NK-92 treated with Interleukin-12 subunit alpha and Interleukin-12 subunit beta, amount 100 ng/mL, for 24 hours (cell line): ENCODE measurements around the gene NATD1.
"Not testable (repeated sequence)": the region's sequence is repeated elsewhere in the genome, so short reads cannot be mapped to it uniquely, and the experiment has no call there.

Experiments used
- DNase-seq: peaks from one replicate; lab custom pipeline; 2025; lab: John Stamatoyannopoulos, UW

NATD1 gene

GRCh38 chr17:21214777-21215541 lies 38.3 kb downstream of the NATD1 start:
- no peak for DNase-seq

DNA sequence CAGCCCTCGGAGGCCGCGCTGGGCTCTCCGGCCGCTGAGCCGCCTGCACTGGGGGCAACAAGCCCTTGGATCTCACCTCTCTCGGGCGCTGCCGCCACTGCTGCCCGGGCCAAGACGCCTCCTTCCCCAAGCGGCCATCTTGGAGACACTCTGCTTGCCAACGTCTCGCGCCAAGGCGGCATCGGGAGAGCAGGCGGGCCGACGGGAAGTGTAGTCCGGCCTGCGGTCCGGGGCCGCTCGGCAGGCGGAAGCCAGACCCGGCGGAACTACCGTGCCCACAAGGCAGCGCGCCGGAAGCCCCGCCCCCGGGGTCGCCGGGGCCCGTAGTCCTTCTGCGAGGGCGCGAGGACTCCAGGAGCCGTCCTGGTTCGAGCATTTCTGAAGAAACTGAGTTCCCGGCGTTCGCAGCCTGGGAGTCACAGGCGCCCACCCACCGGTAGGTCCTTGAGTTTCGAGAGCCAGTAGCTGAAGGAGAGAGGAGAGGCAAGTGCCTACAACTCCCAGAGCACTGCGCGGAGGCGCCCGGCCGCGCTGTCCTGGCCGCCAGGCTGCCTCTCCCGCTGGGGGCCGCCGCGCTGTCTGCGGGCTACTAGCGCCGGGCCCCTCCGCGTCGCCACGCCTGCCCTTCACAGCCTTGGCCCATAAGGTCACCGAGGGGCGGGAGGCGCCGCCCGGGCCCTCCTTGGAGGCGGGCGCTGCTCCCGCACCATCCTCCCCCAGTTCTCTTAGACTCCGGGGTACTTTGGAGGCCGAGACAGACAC lies 39.0 kb downstream of the NATD1 start, which contains the start of gene TMEM11:
TSS of gene TMEM11 (minus strand) at position 147 of the 762 bp plus-strand sequence. CDS start at position 138, 9 bp downstream.
- DNase-seq = peak; percentile 93

DNA sequence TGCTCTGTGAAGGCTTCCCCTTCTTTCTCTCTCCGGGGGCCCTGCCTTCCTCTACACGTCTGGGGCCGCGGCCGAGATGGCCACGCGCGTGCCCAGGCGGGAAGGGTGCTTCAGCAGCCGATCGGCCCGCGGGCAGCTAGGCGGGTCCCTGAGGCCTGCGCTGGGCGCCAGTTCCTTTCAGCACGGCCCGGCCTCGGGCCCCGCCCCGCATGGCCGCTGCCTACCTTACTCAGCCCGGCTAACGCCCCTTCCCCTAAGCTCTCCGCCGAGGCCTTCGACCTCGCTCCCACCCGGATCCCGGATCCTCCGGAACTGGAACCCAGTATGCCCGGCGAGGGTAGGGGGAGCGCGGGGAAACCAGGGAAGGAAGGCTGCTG lies 39.6 kb downstream of the NATD1 start:
- DNase-seq = peak; percentile 57

DNA sequence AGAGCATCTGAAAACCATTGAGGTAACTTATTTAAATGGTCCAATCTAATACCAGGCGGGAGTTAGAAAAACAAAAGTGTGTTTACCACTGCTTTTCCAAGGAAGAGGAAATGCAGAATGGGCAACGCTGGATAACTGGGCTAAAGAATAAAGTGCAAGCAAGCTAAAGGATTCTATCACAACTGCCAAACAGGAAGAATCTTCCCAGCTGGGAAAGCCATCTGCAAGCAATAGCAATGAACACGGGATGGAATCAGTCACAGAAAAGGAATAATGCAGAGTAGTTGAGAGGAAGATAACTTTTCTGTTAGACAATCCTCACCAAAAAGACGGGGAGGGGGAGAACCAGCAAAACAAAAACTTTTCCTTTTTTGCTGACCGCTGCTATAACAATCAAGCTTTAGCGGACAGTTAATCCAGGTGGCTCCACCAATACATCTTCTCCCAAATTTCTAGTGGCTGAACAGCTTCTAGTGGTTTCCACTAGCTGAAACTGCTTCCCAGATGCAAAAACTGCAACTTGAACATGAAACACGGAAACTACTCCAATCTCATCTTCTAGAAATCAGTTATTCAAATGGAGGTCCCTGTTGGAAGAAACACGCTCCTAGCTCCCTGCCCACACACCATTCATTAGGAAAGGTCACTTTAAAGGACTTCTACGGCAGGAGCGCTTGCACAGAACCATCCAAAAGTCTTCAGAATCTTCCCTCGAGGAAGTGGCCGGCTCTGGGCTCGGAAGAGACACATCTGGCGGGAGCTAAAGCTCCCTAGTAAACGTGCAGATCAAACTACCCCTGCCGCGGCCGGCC lies 40.2 kb downstream of the NATD1 start:
- DNase-seq = no peak

DNA sequence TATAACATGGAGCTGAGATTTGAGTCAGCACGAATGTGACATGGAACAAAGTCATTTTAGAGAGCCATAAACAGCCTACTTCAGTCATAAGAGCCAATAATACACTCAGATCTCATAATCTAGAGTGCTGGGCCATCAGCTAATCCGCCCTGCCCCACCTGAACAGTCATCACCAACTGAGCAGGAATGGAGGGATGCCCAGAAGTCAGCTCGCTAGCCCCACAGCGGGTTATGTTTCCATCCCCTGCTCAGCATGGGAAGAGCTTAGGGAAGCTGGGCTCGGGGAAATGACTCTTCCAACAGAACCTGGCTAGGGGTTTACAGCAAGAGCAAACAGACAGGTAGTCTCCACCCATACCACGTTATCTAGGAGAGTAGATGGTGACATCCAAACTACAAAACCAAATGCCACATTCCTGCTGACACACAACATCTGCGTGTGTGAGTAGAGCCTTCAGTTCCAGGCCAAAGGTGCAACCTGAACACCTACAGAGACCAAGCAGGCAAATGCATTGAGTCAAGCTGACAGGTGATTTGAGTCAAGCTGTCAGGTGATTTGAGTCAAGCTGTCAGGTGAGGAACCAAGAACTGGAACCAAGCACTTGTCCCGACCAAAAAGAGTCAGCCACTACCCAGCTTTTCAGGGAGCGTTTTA lies 41.3 kb downstream of the NATD1 start:
- no peak for DNase-seq

GRCh38 chr17:21210411-21211076 lies 42.7 kb downstream of the NATD1 start:
- DNase-seq = no peak

GRCh38 chr17:21209511-21210175 lies 43.6 kb downstream of the NATD1 start:
- DNase-seq = no peak

DNA sequence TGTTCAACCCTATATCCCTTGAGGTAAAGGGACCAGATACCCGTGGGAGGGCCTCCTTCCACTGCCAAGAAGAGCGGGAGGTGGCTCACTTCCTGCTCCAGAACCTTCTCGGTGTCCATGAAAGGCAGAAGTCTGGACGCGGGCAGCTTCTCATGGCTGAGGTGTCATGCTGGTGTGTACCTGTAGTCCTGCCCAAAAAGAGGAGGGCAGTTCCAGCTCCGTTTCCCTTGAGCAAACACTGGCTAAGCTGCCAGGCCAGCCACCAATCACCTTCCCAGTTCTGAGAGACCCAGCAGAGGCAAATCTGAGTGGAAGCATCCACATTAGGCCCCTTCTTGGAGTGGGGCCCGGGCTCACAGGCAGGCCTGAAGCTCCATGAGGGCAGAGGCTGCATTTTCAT lies 44.9 kb downstream of the NATD1 start:
- no peak for DNase-seq

DNA sequence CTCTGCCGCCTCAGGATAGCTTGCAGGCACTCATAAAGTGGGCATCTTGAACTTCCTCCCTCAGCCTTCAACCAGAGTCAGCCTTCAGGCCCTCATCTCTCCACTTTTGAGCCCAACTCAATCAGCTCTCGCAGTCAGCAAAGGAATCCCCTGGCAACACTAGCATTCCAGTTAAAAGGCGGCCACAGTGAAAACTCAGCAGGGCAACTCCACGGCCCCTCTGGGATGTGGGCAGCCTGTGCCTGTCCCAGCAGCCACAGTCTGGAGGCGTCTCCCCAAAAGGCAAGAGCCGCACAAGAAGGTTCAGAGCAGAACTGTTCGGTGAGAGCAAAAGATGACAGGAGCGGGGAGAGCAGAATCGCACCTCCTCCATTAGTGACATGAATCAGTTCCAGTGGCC lies 48.3 kb downstream of the NATD1 start:
- DNase-seq = no peak

DNA sequence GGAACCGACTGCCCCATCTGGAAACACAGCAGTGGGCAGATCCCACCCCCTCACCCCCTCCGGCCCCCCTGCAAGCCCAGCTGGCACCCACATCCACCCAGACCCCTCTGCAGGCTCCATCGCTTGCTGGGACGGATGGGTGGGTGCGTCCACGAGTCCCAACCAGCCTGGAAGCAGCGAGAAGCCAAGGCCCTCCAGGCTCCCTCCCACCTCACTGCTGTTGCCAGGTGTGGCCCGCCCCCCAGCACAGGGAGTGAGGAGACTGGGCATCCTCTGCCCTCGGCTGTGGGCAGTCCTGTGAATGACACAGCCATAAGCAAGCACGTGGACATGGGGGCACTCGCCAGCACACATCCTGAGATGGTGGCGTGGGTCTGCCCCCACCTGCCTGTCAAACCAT lies 50.7 kb downstream of the NATD1 start:
- no peak for DNase-seq

GRCh38 chr17:21201874-21202273 lies 51.3 kb downstream of the NATD1 start:
- DNase-seq = no peak

GRCh38 chr17:21201298-21201595 lies 52.0 kb downstream of the NATD1 start:
- DNase-seq = no peak

DNA sequence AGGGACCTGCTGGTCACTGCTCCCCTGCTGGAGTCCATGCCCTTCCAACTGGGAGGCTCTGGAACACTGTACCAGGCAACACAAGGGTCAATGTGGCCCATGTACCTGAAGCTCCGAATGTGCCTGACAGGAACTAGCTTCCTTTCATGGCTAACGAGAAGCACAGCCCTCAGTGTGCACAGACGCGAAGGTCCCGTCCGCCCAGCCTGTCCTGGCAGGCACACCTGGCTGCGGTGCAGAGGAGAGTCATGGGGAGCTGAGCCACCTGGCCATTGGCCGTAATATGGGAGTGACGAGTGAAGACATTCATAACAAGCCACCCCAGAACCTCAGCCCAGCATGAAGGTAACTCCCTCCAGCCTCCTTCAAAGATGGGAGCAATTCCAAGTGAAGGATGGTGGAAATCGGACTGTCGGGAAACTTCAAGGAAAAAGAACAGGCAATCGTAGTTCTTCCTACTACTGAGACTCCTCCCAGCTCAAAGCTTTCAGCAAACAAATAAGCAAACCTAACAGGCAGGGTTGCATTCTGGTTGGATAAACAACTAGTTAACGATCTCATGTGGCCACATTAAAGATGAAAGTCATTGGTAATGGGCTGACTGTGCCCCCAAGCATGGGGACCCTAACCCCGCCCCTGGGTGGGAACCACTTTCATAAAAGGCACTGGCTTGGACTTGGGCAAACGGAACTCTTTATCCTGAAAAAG lies 52.5 kb downstream of the NATD1 start:
- DNase-seq = no peak

DNA sequence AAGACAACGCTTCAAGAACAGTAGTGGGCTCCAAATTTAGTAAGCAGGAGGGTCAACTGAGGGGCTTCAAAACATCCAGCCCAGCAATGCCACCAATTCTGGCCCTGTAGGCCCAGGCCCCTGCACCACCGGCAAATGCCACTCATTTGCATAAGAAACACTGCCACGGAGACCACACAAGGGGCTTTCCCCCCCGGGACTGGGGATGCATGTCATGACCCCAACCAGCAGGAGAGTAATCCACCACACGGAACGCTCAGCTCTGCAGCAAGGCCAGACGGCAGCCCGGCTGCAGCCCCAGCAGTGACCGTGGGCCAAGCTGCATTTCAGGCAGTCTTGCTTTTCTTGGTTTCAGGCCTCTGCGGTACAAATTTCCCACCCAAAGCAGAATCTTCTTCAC lies 53.4 kb downstream of the NATD1 start:
- DNase-seq = no peak

DNA sequence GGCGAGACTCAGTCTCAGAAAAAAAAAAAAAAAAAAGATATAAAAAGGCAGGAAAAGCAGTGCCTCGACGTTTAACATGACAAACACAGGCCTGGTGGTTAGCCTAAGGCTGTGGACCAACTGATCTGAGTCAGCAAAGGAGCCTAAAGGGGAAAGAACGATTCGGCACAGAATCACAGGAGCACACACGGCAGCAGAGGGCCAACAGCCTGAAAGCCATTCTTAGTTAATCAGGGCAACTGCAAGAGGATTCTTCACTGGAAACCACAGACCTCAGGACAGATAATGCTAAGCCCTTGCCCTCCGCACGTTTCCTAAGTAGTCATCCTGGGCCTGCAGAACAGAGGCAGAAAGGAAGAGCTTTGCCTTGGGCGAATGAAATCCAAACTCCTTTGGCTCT lies 53.9 kb downstream of the NATD1 start:
- no peak for DNase-seq

DNA sequence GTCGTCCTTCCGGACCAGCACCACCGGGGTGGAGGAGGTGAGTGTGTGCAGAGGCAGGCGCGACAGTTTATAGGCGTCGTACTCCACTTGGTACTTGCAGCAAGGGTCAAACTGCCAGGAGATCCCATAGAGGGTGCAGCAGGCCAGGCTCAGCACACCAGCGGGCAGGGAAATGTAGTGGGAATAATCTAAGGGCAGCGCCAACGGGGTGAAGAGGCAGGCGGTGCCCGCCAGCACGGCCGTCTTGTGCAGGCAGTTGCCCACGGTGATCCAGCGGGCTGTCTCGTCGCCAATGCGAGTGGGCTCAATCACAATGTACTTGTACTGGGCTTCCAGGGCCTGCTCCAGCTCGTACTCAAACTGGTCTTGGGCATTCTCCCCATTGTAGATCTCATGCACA lies 54.8 kb downstream of the NATD1 start:
- DNase-seq = no peak

GRCh38 chr17:21196126-21196525 lies 57.1 kb downstream of the NATD1 start:
- DNase-seq = no peak

- no peak for DNase-seq
These were observed 58.5 kb downstream of the NATD1 start for GRCh38 chr17:21194703-21195102.

- no peak for DNase-seq
These were observed 59.0 kb downstream of the NATD1 start for GRCh38 chr17:21194226-21194625.

DNA sequence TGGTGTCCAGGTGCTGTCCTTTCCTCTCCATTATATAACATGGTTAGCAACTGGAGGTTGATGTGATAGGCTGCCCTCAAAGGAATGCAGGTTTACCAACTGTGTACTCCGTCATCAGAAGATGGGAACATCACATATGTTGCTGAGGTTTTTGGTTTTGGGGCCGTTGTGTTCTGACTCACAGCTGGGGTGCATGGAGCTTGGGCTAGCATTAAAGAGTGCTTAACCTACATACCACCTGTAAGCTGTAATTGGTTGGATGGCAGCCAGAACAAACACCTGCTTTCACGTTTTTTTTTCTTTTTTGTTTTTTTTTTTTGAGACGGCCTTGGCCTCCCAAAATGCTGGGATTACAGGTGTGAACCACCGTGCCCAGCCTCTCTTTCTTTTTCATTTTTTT lies 60.2 kb downstream of the NATD1 start:
- no peak for DNase-seq

DNA sequence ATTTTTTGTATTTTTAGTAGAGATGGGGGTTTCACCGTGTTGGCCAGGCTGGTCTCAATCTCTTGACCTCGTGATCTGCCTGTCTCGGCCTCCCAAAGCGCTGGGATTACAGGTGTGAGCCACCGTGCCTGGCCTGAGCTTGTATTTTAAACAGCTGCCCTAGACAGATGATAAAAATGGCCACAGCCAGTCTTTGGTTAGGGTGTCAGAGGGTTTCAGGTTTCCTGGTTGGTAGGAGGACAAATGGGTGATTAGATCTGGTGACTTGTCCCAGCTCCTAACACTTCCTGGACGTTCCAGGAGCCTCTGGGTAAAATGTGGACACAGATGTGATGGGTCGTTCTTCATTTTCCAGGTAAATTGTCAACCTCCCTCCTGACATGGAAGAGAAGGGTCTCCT lies 60.8 kb downstream of the NATD1 start:
- DNase-seq = not testable (repeated sequence)
